Ovary (tissue), 9 donors: ENCODE measurements around the gene ENO1. TPM values are rescaled to one million over a fixed set of nuclear protein-coding genes. Genes with fewer than 3 reads are reported as not detected.

ENCODE experiments used
- DNase-seq, 5 donors: peaks; one replicate each; pipeline ENCODE4 v3.0.0-alpha.2; 2019 to 2020
- H3K27ac ChIP-seq, 2 donors: fragments of 200-600 bp; one replicate each; pipeline versions ENCODE4 v1.5.1 to v1.8.0; 2019 to 2022
- H3K27me3 ChIP-seq: fragments of 200-600 bp; one replicate; pipeline ENCODE4 v1.8.0; 2022
- H3K36me3 ChIP-seq: fragments of 200-600 bp; sonication (generic); one replicate; pipeline ENCODE4 v1.5.1; 2019
- H3K4me1 ChIP-seq: one replicate; pipeline ENCODE4 v1.8.1; 2013; ENCODE audit warnings: mild to moderate bottlenecking, moderate library complexity; ENCODE audit not compliant: insufficient read depth
- H3K4me3 ChIP-seq: fragments of 200-600 bp; sonication (generic); one replicate; pipeline ENCODE4 v1.5.1; 2017
- H3K9me3 ChIP-seq, 2 donors: fragments of 200-600 bp in 1 of 2; sonication (generic) in 1 of 2; one replicate each; pipeline versions ENCODE4 v1.5.1 to v1.8.1; 2013 to 2019; ENCODE audit warnings: mild to moderate bottlenecking in 1 of 2, moderate library complexity in 1 of 2
- CTCF ChIP-seq, 3 donors: fragments of 450-650 bp in 2 of 3; fragments of 200-600 bp in 1 of 3; IDR thresholded peaks; one replicate each; pipeline versions ENCODE4 v1.5.1 to v1.8.0; 2016 to 2022; ENCODE audit warnings: antibody characterized with exemption in 3 of 3, mild to moderate bottlenecking in 1 of 3
- EP300 ChIP-seq: sonication (generic); formaldehyde crosslinking; IDR thresholded peaks from one replicate; pipeline ENCODE4 v1.6.1; 2017; ENCODE audit warnings: antibody characterized with exemption
- POLR2A ChIP-seq: fragments of 450-650 bp; IDR thresholded peaks from one replicate; pipeline ENCODE4 v1.6.1; 2017; ENCODE audit warnings: antibody characterized with exemption, mild to moderate bottlenecking, moderate library complexity
- WGBS, 3 donors: extraction: QIAGEN DNeasy Blood & Tissue Kit in 1 of 3; methylation state at CpG; one replicate each; pipeline versions ENCODE4 v1.1.5 to v1.1.7; 2013 to 2017; 5-methylcytosine and 5-hydroxymethylcytosine counted together
- intact Hi-C, 4 donors: fragments of 100-400 bp; cut with DNase I; formaldehyde crosslinking; loops; one replicate each; pipeline versions ENCODE4 v1.11.0 to v1.15.1; 2022 to 2023
- polyA plus RNA-seq, 2 donors: library from polyadenylated mRNA; stranded (reverse); fragments of 200-250 nt in 1 of 2; fragments of 350-450 nt in 1 of 2; fragmentation: Illumina TruSeq in 1 of 2; extraction: RNeasy Lipid Tissue Mini Kit (QIAGEN cat#74804) in 1 of 2; gene quantifications; one replicate each; pipeline ENCODE4 v1.2.3, GENCODE V29; 2013 to 2014
- total RNA-seq, 7 donors: library from RNA; depleted of rRNA in 2 of 7; stranded (reverse); fragments of >200 nt in 2 of 7; fragmentation: NEBNext Ultra II Directional in 3 of 7; extraction: Animal tissue kit (Norgen Biotek cat#: 25700) in 3 of 7; gene quantifications; one replicate each; pipeline versions ENCODE4 v1.1.0 to v1.2.4, GENCODE V29; 2016 to 2023
- donor health status: DM: no; HTN: no; CAD: no; lungs with moderate emphysema.
- donor health status: DM: no; HTN: no; CAD: no.
- donor health status: Bipolar disorder and iron deficiency.
- donor health status: DM: yes; HTN: yes; CAD: no.
- donor health status: DM: no; HTN: no; CAD: no.
- donor health status: DM: yes; HTN: yes; CAD: no.

ENO1 gene
- total and polyA plus RNA-seq, 9 donors: 158 to 569 (median 404) TPM

GRCh38 chr1:8870103-8870502 lies 8.4 kb downstream of the ENO1 start:
- no peak overlapping the region for H3K27ac ChIP-seq
- 76 to 82% (median 77%) methylated on average over 6 of the region's 6 CpGs for WGBS, 3 donors
- intact Hi-C loops: no loop called here
- TF ChIP-seq POLR2A (no peak), EP300 (no peak), CTCF (IDR thresholded peaks at IDR 0.05) (no peak)
- H3K27me3 ChIP-seq: no peaks in the 10 kb centered on the region
- no peak overlapping the region for H3K4me3 ChIP-seq
- no peak for DNase-seq
- peaks cover 2% of the 10 kb centered on the region for H3K4me1 ChIP-seq
- H3K36me3 ChIP-seq: no peaks in the 10 kb centered on the region
- H3K9me3 ChIP-seq: no peaks in the 10 kb centered on the region

DNA sequence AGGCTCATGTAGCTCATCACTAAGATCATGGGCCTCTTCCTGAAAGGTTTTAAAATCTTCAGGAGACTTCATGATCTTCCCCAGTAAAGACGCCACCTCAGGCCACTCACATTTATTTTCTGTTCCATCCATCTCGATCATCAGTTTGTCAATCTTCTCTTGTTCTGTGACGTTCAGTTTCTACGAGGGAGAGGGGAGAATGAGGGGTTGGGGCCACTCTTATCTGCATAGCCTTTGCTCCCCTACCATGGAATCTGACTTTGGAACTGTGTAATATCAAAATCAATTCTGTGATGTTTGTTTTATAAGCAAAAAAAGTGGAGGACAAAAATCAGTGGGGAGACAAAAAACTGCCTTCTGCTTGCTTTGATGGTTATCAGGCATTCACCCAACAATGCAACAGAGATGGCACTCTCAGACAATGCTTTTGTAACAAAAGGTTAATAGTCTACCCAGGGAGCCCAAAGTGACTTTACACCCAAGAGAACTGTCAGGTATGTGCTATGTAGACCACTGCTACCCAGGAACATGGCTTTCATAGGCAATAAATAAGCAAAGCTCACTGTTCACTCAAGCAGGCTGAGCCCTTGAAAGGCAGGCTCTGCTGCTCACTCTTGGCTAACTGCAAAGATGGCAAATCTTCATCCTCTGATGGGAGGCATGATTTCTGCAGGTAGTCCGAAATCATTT lies 10.5 kb downstream of the ENO1 start:
- DNase-seq: no peak
- no peaks in the 10 kb centered on the region for H3K36me3 ChIP-seq
- 79 to 87% (median 82%) methylated on average over 5 of the region's 5 CpGs for WGBS, 3 donors
- H3K27me3 ChIP-seq: no peaks in the 10 kb centered on the region
- no peaks in the 10 kb centered on the region for H3K9me3 ChIP-seq
- no peak for TF ChIP-seq CTCF (IDR thresholded peaks at IDR 0.05)
- TF ChIP-seq EP300: no peak
- TF ChIP-seq POLR2A: no peak
- no peaks in the 10 kb centered on the region for H3K4me1 ChIP-seq
- intact Hi-C loops: no loop called here
- no peak overlapping the region for H3K4me3 ChIP-seq
- H3K27ac ChIP-seq: no peak overlapping the region

GRCh38 chr1:8866792-8867415 lies 11.6 kb downstream of the ENO1 start:
- intact Hi-C loops: no loop called here
- 84 to 85% (median 85%) methylated on average over 8 to 11 of the region's 11 CpGs for WGBS, 3 donors

GRCh38 chr1:8866173-8866791 lies 12.2 kb downstream of the ENO1 start:
- H3K27me3 ChIP-seq: no peaks in the 10 kb centered on the region
- no peaks in the 10 kb centered on the region for H3K4me1 ChIP-seq
- DNase-seq: no peak
- WGBS, 3 donors: 86 to 93% (median 89%) methylated on average over 10 of the region's 10 CpGs
- no peak for TF ChIP-seq EP300
- TF ChIP-seq POLR2A: no peak
- TF ChIP-seq CTCF (IDR thresholded peaks at IDR 0.05): no peak
- no peak overlapping the region for H3K27ac ChIP-seq
- H3K9me3 ChIP-seq: no peaks in the 10 kb centered on the region
- no peaks in the 10 kb centered on the region for H3K36me3 ChIP-seq
- intact Hi-C loops: no loop called here
- no peak overlapping the region for H3K4me3 ChIP-seq

More at GRCh38 chr1:8866792-8867415, 11.6 kb downstream of the ENO1 start:
- DNase-seq: no peak
- Histone ChIP-seq H3K9me3 (no peaks in the 10 kb centered on the region), H3K36me3 (no peaks in the 10 kb centered on the region), H3K27me3 (no peaks in the 10 kb centered on the region), H3K4me1 (no peaks in the 10 kb centered on the region), H3K27ac (no peak overlapping the region), H3K4me3 (no peak overlapping the region)
- TF ChIP-seq EP300: no peak
- TF ChIP-seq POLR2A: no peak
- TF ChIP-seq CTCF (IDR thresholded peaks at IDR 0.05): no peak
